Memory B cell (primary cell): Measurements from ENCODE around the gene TTYH3.
"Not testable (repeated sequence)": the region's sequence is repeated elsewhere in the genome, so short reads cannot be mapped to it uniquely, and the experiment has no call there.

Experiments
- ATAC-seq: fragments of 150-1000 bp; cut with Tn5 transposase; 2 replicates; pipeline ENCODE4 v1.10.0; 2021; ENCODE audit warnings: low read depth, mild to moderate bottlenecking, moderate library complexity
- DNase-seq, 2 donors: peaks; one replicate each; pipeline ENCODE4 v3.0.0; 2022; ENCODE audit warnings: low spot score in 2 of 2
- H3K27ac Mint-ChIP-seq: one replicate; pipeline ENCODE4 v1.8.0; 2022; ENCODE audit warnings: mild to moderate bottlenecking, moderate library complexity, mixed read lengths
- H3K27me3 Mint-ChIP-seq: one replicate; pipeline ENCODE4 v1.8.0; 2022; ENCODE audit warnings: mixed read lengths
- H3K36me3 Mint-ChIP-seq: one replicate; pipeline ENCODE4 v1.8.0; 2022; ENCODE audit warnings: mild to moderate bottlenecking, mixed read lengths
- H3K4me1 Mint-ChIP-seq: one replicate; pipeline ENCODE4 v1.8.0; 2022; ENCODE audit warnings: mixed read lengths
- H3K4me3 Mint-ChIP-seq: one replicate; pipeline ENCODE4 v1.8.0; 2022; ENCODE audit warnings: mild to moderate bottlenecking, moderate library complexity, mixed read lengths
- H3K9me3 Mint-ChIP-seq: one replicate; pipeline ENCODE4 v1.8.0; 2022; ENCODE audit warnings: mixed read lengths

TTYH3 gene

DNA sequence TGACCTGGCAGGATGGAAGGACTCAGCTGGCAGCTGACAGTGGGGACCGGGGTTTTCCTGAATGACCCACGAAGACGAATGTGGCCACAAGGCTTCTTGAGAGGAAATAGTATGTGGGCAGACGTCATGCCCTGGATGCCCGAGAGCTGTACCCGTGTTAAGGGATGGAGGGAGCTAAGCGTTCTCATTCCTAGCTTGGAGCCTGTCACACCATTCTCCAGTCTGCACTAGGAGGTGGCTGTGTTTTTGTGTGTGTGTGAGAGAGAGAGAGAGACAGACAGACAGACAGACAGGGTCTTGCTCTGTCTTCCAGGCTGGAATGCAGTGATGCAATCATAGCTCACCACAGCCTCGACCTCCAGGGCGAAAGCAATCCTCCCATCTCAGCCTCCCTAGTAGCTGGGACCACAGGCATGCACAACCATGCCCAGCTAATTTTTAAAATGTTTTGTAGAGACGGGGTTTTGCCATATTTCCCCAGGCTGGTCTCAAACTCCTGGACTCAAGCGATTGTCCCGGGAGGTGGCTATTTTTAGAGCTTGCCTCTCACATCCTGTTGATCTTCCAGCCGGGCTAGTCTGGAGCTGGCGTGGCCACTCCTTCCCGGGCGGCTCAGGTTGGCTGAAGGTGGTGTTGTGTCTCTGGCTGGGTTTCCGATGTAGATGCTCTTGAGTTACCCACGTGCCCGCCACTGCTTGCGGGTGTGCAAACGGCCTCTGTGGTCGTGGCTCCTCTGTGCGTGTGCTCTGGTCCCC, 58.3 kb downstream of the TTYH3 start:
- no peak for DNase-seq
- peak overlapping the region; percentile 12 for H3K4me3 Mint-ChIP-seq
- no peaks in the 10 kb centered on the region for H3K36me3 Mint-ChIP-seq
- H3K27ac Mint-ChIP-seq, result no peak overlapping the region
- peaks cover 12% of the 10 kb centered on the region for H3K4me1 Mint-ChIP-seq
- peaks cover 15% of the 10 kb centered on the region for H3K27me3 Mint-ChIP-seq
- no peak for ATAC-seq
- H3K9me3 Mint-ChIP-seq, result no peaks in the 10 kb centered on the region

DNA sequence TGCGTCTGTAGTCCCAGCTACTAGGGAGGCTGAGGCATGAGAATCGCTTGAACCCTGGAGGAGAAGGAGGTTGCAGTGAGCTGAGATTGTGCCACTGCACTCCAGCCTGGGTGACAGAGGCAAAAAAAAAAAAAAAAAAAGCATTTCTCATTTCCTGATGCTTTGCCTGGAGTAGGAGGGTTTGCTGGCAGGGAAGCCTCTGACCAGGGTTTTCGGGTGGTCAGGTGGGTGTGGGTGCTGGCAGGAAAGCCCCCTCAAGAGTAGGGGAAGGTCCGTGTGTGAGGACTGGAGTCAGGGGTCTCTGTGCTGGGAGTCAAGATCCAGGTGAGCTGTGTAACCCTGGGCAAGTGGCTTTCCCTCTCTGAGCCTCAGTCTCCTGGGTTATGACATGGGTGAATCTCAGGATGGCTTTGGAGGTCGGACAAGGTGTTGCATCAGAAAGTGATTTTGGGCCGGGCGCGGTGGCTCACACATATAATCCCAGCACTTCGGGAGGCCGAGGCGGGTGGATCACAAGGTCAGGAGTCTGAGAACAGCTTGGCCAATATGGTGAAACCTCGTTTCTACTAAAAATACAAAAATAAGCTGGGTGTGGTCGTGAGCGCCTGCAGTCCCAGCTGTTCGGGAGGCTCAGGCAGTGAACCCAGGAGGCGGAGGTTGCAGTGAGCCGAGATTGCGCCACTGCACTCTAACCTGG, 59.4 kb downstream of the TTYH3 start:
- peaks cover 12% of the 10 kb centered on the region for H3K4me1 Mint-ChIP-seq

DNA sequence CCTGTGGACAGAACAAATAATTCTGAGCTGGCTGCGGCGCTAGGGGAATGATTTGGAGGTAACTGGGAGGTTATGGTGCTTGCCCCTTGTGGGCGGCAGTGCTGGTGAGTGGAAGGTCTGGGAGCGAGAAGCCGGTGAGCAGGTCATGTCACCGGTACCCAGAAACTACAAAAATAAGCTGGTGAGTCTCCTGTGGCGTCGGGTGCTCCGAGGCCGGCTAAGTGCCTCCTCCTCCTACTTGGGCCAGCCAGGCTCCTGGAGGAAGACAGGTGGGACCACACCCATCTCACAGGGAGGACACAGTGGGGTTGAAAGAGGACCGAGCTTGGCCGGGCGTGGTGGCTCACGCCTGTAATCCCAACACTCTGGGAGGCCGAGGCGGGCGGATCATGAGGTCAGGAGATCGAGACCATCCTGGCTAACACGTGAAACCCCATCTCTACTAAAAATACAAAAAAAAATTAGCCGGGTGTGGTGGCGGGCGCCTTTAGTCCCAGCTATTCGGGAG, 60.2 kb downstream of the TTYH3 start:
- H3K27ac Mint-ChIP-seq, ATAC-seq, H3K36me3 Mint-ChIP-seq, DNase-seq, H3K9me3 Mint-ChIP-seq, H3K4me3 Mint-ChIP-seq: not testable (repeated sequence)
- H3K27me3 Mint-ChIP-seq, result peaks cover 15% of the 10 kb centered on the region
- H3K4me1 Mint-ChIP-seq, result peaks cover 12% of the 10 kb centered on the region

More for the DNA sequence above, 59.4 kb downstream of the TTYH3 start:
- Mint-ChIP-seq H3K27ac (no peak overlapping the region), H3K27me3 (peaks cover 15% of the 10 kb centered on the region), H3K4me3 (no peak overlapping the region), H3K36me3 (no peaks in the 10 kb centered on the region), H3K9me3 (no peaks in the 10 kb centered on the region)
- ATAC-seq, result no peak
- no peak for DNase-seq

DNA sequence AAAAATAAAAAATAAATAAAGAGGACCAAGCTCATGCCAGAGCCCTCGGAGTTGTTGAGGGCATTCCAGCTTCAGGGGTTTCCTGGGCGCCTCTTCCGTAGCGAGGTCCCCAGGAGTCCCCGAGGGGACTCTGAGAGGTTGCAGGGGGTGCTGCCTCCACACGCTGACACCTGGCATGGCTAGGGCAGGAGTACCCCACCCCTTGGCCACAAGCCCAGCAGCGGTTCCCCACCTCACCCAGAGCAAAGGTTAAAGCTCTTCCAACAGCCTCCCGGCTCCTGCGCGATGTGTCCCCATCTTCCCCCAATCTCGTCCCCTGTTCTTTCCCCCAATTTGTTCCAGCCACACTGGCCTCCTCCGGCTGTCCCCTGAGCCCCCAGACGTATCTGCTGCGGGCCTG, 60.8 kb downstream of the TTYH3 start:
- no peaks in the 10 kb centered on the region for H3K36me3 Mint-ChIP-seq
- H3K4me1 Mint-ChIP-seq, result peaks cover 9% of the 10 kb centered on the region
- H3K27ac Mint-ChIP-seq, result no peak overlapping the region
- H3K27me3 Mint-ChIP-seq, result peaks cover 12% of the 10 kb centered on the region
- DNase-seq (no peak), ATAC-seq (no peak)
- H3K4me3 Mint-ChIP-seq, result no peak overlapping the region
- no peaks in the 10 kb centered on the region for H3K9me3 Mint-ChIP-seq

DNA sequence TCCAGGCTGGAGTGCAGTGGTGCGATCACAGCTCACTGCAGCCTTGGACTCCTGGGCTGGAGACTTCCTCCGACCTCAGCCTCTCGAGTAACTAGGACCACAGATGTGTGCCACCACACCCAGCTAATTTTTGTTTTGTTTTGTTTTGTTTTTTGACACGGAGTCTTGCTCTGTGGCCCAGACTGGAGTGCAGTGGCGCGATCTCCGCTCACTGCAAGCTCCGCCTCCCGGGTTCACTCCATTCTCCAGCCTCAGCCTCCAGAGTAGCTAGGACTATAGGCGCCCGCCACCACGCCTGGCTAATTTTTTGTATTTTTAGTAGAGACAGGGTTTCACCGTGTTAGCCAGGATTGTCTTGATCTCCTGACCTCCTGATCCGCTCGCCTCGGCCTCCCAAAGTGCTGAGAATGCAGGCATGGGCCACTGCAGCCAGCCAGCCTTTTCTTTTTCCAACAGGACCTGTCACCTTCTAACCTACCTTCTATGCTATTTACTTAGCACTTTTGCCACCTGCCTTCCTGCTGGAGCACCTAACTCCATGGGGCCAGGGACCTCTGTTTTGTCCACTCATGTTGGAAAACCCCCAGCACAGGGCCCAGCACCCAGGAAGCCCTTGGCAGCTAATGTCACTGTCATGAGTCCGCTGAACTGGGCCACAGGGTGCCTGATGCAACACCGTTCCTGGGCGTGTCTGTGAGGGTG, 61.8 kb downstream of the TTYH3 start:
- peak; percentile 26 for ATAC-seq
- not testable (repeated sequence) for H3K9me3 Mint-ChIP-seq, H3K36me3 Mint-ChIP-seq, H3K27ac Mint-ChIP-seq, DNase-seq
- peak overlapping the region; percentile 12 for H3K4me3 Mint-ChIP-seq
- H3K4me1 Mint-ChIP-seq, result peaks cover 12% of the 10 kb centered on the region
- H3K27me3 Mint-ChIP-seq, result peaks cover 11% of the 10 kb centered on the region

DNA sequence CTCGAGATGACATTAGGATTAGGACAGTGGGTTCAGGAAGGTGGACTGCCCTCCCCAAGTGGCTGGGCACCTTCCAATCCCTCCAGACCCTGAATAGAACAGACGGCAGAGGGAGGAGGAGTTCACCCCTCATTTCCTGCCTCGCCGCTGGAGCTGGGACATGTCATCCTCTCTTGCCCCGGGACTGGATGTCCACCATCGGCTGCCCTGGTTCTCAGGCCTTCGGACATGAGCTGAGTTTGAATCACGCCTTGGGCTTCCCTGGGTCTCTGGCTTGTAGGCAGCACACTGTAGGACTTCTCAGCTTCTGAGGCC, 62.3 kb downstream of the TTYH3 start:
- H3K4me1 Mint-ChIP-seq, result peaks cover 12% of the 10 kb centered on the region
- ATAC-seq, H3K36me3 Mint-ChIP-seq, H3K9me3 Mint-ChIP-seq, H3K27me3 Mint-ChIP-seq, H3K4me3 Mint-ChIP-seq, H3K27ac Mint-ChIP-seq, DNase-seq: not testable (repeated sequence)

DNA sequence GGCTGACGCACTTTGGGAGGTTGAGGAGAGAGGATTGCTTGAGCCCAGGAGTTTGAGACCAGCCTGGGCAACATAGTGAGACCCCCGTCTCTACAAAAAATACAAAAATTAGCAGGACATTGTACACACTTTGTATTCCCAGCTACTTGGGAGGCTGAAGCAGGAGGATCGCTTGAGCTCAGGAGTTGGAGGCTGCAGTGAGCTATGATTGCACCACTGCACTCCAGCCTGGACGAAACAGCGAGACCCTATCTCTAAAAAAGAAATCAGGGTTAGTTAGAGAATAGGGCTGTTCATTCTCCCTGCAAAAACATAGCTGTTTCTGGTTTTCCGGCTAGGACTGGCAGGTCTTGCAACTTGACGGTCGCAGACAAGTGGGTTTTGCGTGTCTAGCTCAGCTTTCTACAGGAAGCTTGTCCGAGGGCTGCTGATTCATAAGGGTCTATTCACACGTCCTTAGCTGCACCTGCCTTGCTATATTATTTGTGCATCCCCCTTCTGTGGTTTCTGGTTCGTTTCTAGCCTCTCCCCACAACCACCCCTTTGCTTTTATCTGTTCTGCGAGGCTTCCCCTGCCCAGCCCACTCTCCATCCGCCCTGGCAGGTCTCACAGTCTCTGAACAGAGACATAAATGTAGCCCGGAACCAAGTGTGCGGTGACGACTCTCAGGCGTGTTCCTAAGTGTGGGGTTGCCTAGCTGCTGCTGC, 66.9 kb downstream of the TTYH3 start:
- Mint-ChIP-seq H3K27ac (no peak overlapping the region), H3K27me3 (peaks cover 3% of the 10 kb centered on the region), H3K36me3 (no peaks in the 10 kb centered on the region), H3K4me1 (peaks cover 16% of the 10 kb centered on the region), H3K4me3 (peak overlapping the region; percentile 54), H3K9me3 (no peaks in the 10 kb centered on the region)
- no peak for DNase-seq
- peak; percentile 78 for ATAC-seq

DNA sequence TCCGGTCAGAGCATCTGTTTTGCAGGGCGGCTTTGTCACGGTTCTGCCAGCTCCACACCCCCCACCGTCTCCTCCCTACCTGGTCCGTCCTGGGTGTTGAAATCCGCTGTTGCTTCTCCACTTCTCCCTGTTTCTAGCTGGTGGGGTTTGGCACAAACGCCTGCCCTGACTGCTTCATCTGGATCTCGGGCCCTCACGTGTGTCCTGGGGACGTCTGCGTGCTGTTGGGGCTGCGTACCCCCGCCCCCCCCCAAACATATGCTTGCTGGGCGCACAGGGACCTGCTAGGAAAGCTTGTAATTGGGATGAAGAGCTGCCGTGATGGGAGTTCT, 67.5 kb downstream of the TTYH3 start:
- H3K27ac Mint-ChIP-seq, result no peak overlapping the region
- H3K4me1 Mint-ChIP-seq, result peaks cover 16% of the 10 kb centered on the region
- no peak for DNase-seq
- H3K4me3 Mint-ChIP-seq, result peak overlapping the region; percentile 54
- H3K27me3 Mint-ChIP-seq, result peaks cover 3% of the 10 kb centered on the region
- H3K9me3 Mint-ChIP-seq, result no peaks in the 10 kb centered on the region
- no peak for ATAC-seq
- no peaks in the 10 kb centered on the region for H3K36me3 Mint-ChIP-seq

DNA sequence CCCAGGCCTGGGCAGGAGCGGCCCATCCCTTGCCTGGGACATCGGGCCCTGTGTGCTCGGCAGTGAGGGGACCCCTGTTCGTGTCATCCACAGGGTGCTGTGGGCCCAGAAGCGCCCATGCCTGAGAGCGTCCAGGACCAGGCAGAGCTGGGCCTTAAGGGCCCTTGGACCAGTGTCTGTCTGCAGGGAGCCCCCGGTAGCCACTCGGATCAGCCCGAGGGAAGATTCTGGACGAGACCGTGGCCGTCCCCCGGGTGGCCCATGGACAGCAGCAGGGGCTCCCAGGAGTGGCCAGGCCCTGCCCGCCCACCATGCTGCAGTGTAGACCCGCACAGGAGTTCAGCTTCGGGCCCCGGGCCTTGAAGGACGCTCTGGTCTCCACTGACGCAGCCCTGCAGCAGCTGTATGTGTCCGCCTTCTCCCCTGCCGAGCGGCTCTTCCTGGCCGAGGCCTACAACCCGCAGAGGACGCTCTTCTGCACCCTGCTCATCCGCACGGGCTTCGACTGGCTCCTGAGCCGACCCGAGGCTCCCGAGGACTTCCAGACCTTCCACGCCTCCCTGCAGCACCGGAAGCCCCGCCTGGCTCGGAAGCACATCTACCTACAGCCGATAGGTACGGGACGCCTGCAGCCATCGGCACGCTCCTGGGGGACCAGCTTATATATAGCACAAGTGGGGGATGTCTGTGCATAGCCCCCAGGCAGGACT, 68.5 kb downstream of the TTYH3 start:
- DNase-seq, result no peak
- H3K27ac Mint-ChIP-seq, result no peak overlapping the region
- H3K9me3 Mint-ChIP-seq, result no peaks in the 10 kb centered on the region
- H3K27me3 Mint-ChIP-seq, result peaks cover 3% of the 10 kb centered on the region
- H3K4me3 Mint-ChIP-seq, result no peak overlapping the region
- H3K36me3 Mint-ChIP-seq, result no peaks in the 10 kb centered on the region
- H3K4me1 Mint-ChIP-seq, result peaks cover 16% of the 10 kb centered on the region
- ATAC-seq, result no peak

DNA sequence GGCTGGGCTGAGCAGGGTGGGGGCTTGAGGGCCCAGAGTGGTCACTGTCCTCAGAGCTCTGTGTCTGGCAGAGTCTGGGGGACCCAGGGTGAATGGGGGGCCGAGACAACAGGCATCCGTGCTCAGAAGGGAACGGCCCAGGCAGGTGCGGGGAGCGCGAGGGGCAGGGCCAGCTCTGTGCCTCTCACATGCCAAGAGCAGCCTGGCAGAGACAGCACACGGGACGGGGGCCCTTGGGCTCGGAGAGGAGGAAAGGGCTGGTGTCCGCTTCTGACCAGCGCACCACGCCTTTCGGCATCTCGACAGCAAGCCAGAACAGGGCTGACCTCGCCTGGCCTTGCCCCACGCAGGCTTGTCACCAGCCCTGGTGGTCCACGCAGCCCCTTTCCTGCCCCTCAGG, 69.6 kb downstream of the TTYH3 start:
- Mint-ChIP-seq H3K27ac (no peak overlapping the region), H3K9me3 (no peaks in the 10 kb centered on the region), H3K4me1 (peaks cover 16% of the 10 kb centered on the region), H3K36me3 (no peaks in the 10 kb centered on the region), H3K4me3 (no peak overlapping the region), H3K27me3 (peaks cover 3% of the 10 kb centered on the region)
- no peak for ATAC-seq
- no peak for DNase-seq

DNA sequence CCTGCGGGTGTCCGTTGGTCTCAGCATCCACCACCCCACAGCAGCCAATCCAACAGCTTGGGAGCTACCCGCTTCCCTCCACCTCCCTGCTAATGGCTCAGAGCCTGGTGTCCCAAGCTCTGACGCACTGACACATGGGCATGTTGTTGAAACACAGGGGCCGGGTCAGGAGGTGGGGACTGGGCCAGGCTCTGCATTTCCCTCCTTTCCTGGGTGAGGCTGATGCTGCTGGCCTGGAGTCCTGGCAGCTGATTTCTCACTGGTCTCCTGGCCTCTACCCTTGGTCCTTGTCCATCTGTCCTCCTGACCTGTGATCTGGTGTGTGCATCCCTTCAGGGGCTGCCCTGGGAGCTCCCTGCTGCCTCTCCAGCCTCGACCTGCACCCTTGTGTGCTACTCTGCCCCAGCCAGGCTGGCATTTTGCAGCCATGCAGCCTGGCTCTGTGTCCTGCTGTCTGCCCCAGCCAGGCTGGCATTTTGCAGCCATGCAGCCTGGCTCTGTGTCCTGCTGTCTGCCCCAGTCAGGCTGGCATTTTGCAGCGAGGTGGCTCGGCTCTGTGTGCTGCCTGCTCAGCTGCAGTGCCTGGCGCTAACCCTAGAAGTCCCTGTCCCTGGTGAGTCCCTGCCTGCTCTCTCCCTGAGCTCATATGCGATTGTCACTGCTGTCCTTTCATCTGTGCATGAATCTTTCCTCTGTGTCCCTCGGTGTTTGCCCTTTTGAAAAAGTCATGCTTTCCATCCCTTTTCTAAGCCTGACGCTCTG, 70.2 kb downstream of the TTYH3 start:
- ATAC-seq (no peak), DNase-seq (no peak)
- Mint-ChIP-seq H3K27me3 (peaks cover 3% of the 10 kb centered on the region), H3K4me1 (peaks cover 16% of the 10 kb centered on the region), H3K27ac (no peak overlapping the region), H3K36me3 (no peaks in the 10 kb centered on the region), H3K4me3 (no peak overlapping the region), H3K9me3 (no peaks in the 10 kb centered on the region)

DNA sequence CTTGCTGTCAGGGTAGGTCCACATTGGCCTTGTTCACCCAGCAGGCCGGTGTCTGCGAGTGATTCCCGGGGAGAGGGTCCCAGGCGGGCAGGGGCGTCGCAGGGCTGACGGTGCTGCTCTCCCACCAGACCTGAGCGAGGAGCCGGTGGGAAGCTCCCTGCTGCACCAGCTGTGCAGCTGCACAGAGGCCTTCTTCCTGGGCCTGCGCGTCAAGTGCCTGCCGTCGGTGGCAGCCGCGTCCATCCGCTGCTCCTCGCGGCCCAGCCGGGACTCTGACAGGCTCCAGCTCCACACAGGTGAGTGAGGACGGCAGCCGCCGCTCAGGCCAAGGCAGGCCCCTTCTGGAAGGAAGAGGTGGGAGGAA, 70.8 kb downstream of the TTYH3 start:
- no peak overlapping the region for H3K4me3 Mint-ChIP-seq
- H3K9me3 Mint-ChIP-seq, result no peaks in the 10 kb centered on the region
- no peaks in the 10 kb centered on the region for H3K36me3 Mint-ChIP-seq
- H3K27ac Mint-ChIP-seq, result no peak overlapping the region
- no peak for ATAC-seq
- H3K4me1 Mint-ChIP-seq, result peaks cover 16% of the 10 kb centered on the region
- no peak for DNase-seq
- H3K27me3 Mint-ChIP-seq, result peaks cover 3% of the 10 kb centered on the region
